Liver (tissue), 9 donors: ENCODE measurements around the gene SHC3. TPM values are rescaled to one million over a fixed set of nuclear protein-coding genes. Genes with fewer than 3 reads are reported as not detected.

Experiments used
- DNase-seq: peaks from one replicate; pipeline ENCODE4 v3.0.0-alpha.2; 2017; ENCODE audit warnings: low spot score
- H3K27ac ChIP-seq, 2 donors: one replicate each; pipeline ENCODE4 v1.7.0; 2013; ENCODE audit warnings: inconsistent platforms in 2 of 2, low read length in 2 of 2, control low read depth in 1 of 2, low read depth in 1 of 2, mild to moderate bottlenecking in 1 of 2
- H3K27me3 ChIP-seq, 4 donors: one replicate each; pipeline versions ENCODE4 v1.6.1 to v1.7.0; 2013; ENCODE audit warnings: low read length in 3 of 4, inconsistent platforms in 1 of 4, mild to moderate bottlenecking in 1 of 4, moderate library complexity in 1 of 4; ENCODE audit not compliant: control insufficient read depth in 4 of 4, insufficient read depth in 4 of 4
- H3K36me3 ChIP-seq, 4 donors: one replicate each; pipeline versions ENCODE4 v1.6.1 to v1.7.0; 2013; ENCODE audit warnings: low read length in 3 of 4, mild to moderate bottlenecking in 3 of 4, low read depth in 1 of 4, moderate library complexity in 1 of 4; ENCODE audit not compliant: control insufficient read depth in 4 of 4, insufficient read depth in 3 of 4
- H3K4me1 ChIP-seq, 4 donors: one replicate each; pipeline versions ENCODE4 v1.6.1 to v1.7.0; 2013; ENCODE audit warnings: low read length in 3 of 4, mild to moderate bottlenecking in 3 of 4, moderate library complexity in 1 of 4; ENCODE audit not compliant: control insufficient read depth in 4 of 4, insufficient read depth in 4 of 4
- H3K4me3 ChIP-seq, 3 donors: one replicate each; pipeline versions ENCODE4 v1.6.1 to v1.7.0; 2013; ENCODE audit warnings: low read length in 3 of 3, control low read depth in 1 of 3, low read depth in 1 of 3, mild to moderate bottlenecking in 1 of 3
- H3K9ac ChIP-seq, 2 donors: one replicate each; pipeline ENCODE4 v1.7.0; 2013; ENCODE audit warnings: low read length in 2 of 2, mild to moderate bottlenecking in 2 of 2, moderate library complexity in 2 of 2, control low read depth in 1 of 2, low read depth in 1 of 2
- H3K9me3 ChIP-seq, 4 donors: one replicate each; pipeline versions ENCODE4 v1.6.1 to v1.7.0; 2013; ENCODE audit warnings: low read length in 3 of 4; ENCODE audit not compliant: control insufficient read depth in 4 of 4
- ATF3 ChIP-seq: IDR thresholded peaks from 2 replicates; pipeline ENCODE4 v1.6.1; 2016; ENCODE audit warnings: antibody characterized with exemption
- CTCF ChIP-seq: fragments of 150-350 bp; IDR thresholded peaks from 2 replicates; pipeline ENCODE4 v1.5.1; 2017; ENCODE audit warnings: improper control_type of control experiment, low read depth, low read length; ENCODE audit not compliant: missing input control
- EGR1 ChIP-seq, 2 donors: IDR thresholded peaks; 2 replicates each; pipeline ENCODE4 v1.6.1; 2016 to 2018; ENCODE audit warnings: antibody characterized with exemption in 2 of 2, low read depth in 2 of 2
- FOXA1 ChIP-seq: IDR thresholded peaks from 2 replicates; pipeline ENCODE4 v1.6.1; 2016; ENCODE audit warnings: antibody characterized with exemption
- FOXA2 ChIP-seq: IDR thresholded peaks from 2 replicates; pipeline ENCODE4 v1.6.1; 2016; ENCODE audit warnings: antibody characterized with exemption
- GABPA ChIP-seq, 2 donors: IDR thresholded peaks in 1 of 2; conservative IDR thresholded peaks in 1 of 2; 2 replicates each; pipeline ENCODE4 v1.6.1; 2016; ENCODE audit warnings: antibody characterized with exemption in 2 of 2, mild to moderate bottlenecking in 1 of 2, moderate library complexity in 1 of 2
- HNF4A ChIP-seq, 2 donors: conservative IDR thresholded peaks; 2 replicates each; pipeline ENCODE4 v1.6.1; 2016; ENCODE audit warnings: antibody characterized with exemption in 2 of 2, mild to moderate bottlenecking in 2 of 2
- HNF4G ChIP-seq: IDR thresholded peaks from 2 replicates; pipeline ENCODE4 v1.6.1; 2016; ENCODE audit warnings: antibody characterized with exemption
- JUND ChIP-seq, 2 donors: IDR thresholded peaks; 2 replicates each; pipeline ENCODE4 v1.6.1; 2016; ENCODE audit warnings: antibody characterized with exemption in 2 of 2
- MAX ChIP-seq: IDR thresholded peaks from 2 replicates; pipeline ENCODE4 v1.6.1; 2016; ENCODE audit warnings: antibody characterized with exemption
- NR2F2 ChIP-seq: IDR thresholded peaks from 2 replicates; pipeline ENCODE4 v1.6.1; 2016; ENCODE audit warnings: antibody characterized with exemption
- RAD21 ChIP-seq, 2 donors: IDR thresholded peaks; 2 replicates each; pipeline ENCODE4 v1.6.1; 2016; ENCODE audit warnings: antibody characterized with exemption in 2 of 2, mild to moderate bottlenecking in 2 of 2
- RXRA ChIP-seq, 2 donors: IDR thresholded peaks; 2 replicates each; pipeline ENCODE4 v1.6.1; 2017 to 2018; ENCODE audit warnings: antibody characterized with exemption in 2 of 2, mild to moderate bottlenecking in 1 of 2
- SP1 ChIP-seq: IDR thresholded peaks from 2 replicates; pipeline ENCODE4 v1.6.1; 2018; ENCODE audit warnings: antibody characterized with exemption, mild to moderate bottlenecking
- TAF1 ChIP-seq: conservative IDR thresholded peaks from 2 replicates; pipeline ENCODE4 v1.6.1; 2016; ENCODE audit warnings: antibody characterized with exemption, mild to moderate bottlenecking
- YY1 ChIP-seq: IDR thresholded peaks from 2 replicates; pipeline ENCODE4 v1.6.1; 2016; ENCODE audit warnings: antibody characterized with exemption, mild to moderate bottlenecking
- ZBTB33 ChIP-seq: IDR thresholded peaks from 2 replicates; pipeline ENCODE4 v1.6.1; 2016; ENCODE audit warnings: antibody characterized with exemption
- WGBS: extraction: QIAGEN DNeasy Blood & Tissue Kit; methylation state at CpG from one replicate; pipeline ENCODE4 v1.1.7; 2013; 5-methylcytosine and 5-hydroxymethylcytosine counted together
- polyA plus RNA-seq, 2 donors: library from polyadenylated mRNA; stranded (reverse) in 1 of 2; unstranded in 1 of 2; fragments of 200-250 nt in 1 of 2; fragments of >200 nt in 1 of 2; fragmentation: Nextera tagmentation in 1 of 2; extraction: Ambion mirVana in 1 of 2; gene quantifications; one replicate each; pipeline versions ENCODE4 v1.2.1 to v1.2.3, GENCODE V29; 2013 to 2015
- total RNA-seq, 2 donors: library from RNA; depleted of rRNA; stranded (reverse); fragments of >200 nt; gene quantifications; one replicate each; pipeline ENCODE4 v1.2.3, GENCODE V29; 2014
- donor health status: healthy.
- donor health status: healthy.
- donor health status: healthy.
- donor health status: healthy.
- donor health status: healthy.

SHC3 gene
- total and polyA plus RNA-seq, 4 donors, result 0.03 to 0.08 (median 0.04) TPM

GRCh38 chr9:89224633-89225032, 46.0 kb upstream of the SHC3 start:
- no peak overlapping the region for H3K4me3 ChIP-seq
- DNase-seq, result no peak
- H3K27me3 ChIP-seq, result no peaks in the 10 kb centered on the region
- no peak for TF ChIP-seq NR2F2
- H3K9ac ChIP-seq, result no peak overlapping the region
- no peaks in the 10 kb centered on the region for H3K36me3 ChIP-seq
- 94% methylated on average over 4 of the region's 4 CpGs for WGBS
- H3K9me3 ChIP-seq, result no peaks in the 10 kb centered on the region
- no peaks in the 10 kb centered on the region for H3K4me1 ChIP-seq
- no peak overlapping the region for H3K27ac ChIP-seq

- Histone ChIP-seq H3K4me3 (no peak overlapping the region), H3K9me3 (no peaks in the 10 kb centered on the region), H3K4me1 (no peaks in the 10 kb centered on the region), H3K36me3 (no peaks in the 10 kb centered on the region), H3K9ac (no peak overlapping the region), H3K27me3 (no peaks in the 10 kb centered on the region), H3K27ac (no peak overlapping the region)
- DNase-seq, result no peak
- TF ChIP-seq SP1 (no peak), ZBTB33 (no peak), JUND (IDR thresholded peaks at IDR 0.05) (no peak), HNF4A (conservative IDR thresholded peaks at IDR 0.05) (no peak), CTCF (no peak), HNF4G (no peak), YY1 (no peak), NR2F2 (no peak), MAX (no peak), ATF3 (no peak), FOXA2 (no peak), GABPA (IDR thresholded peaks at IDR 0.05 in 1 of 2, conservative IDR thresholded peaks at IDR 0.05 in 1 of 2) (no peak)
- WGBS, result 92% methylated on average over 5 of the region's 5 CpGs
Measured at GRCh38 chr9:89223396-89223977, 44.9 kb upstream of the SHC3 start.

GRCh38 chr9:89219637-89220036, 41.0 kb upstream of the SHC3 start:
- Histone ChIP-seq H3K4me1 (no peaks in the 10 kb centered on the region), H3K27ac (no peak overlapping the region), H3K36me3 (no peaks in the 10 kb centered on the region), H3K9ac (no peak overlapping the region), H3K9me3 (no peaks in the 10 kb centered on the region), H3K27me3 (no peaks in the 10 kb centered on the region), H3K4me3 (no peak overlapping the region)
- DNase-seq, result no peak
- no peak for TF ChIP-seq NR2F2
- TF ChIP-seq FOXA1, result no peak
- TF ChIP-seq YY1, result no peak
- TF ChIP-seq FOXA2, result no peak
- no peak for TF ChIP-seq ATF3
- no peak for TF ChIP-seq RXRA (IDR thresholded peaks at IDR 0.05)
- TF ChIP-seq GABPA (IDR thresholded peaks at IDR 0.05 in 1 of 2, conservative IDR thresholded peaks at IDR 0.05 in 1 of 2), result no peak
- no peak for TF ChIP-seq SP1
- no peak for TF ChIP-seq HNF4G
- no peak for TF ChIP-seq RAD21 (IDR thresholded peaks at IDR 0.05)
- TF ChIP-seq EGR1 (IDR thresholded peaks at IDR 0.05; ENCODE audit: low read depth in 2 of 2), result no peak
- TF ChIP-seq JUND (IDR thresholded peaks at IDR 0.05), result no peak
- TF ChIP-seq TAF1, result no peak
- TF ChIP-seq MAX, result no peak
- WGBS, result 92% methylated on average over 5 of the region's 5 CpGs
